ENCODE results near the gene LLGL1. TPM values are rescaled to one million over a fixed set of nuclear protein-coding genes. Genes with fewer than 3 reads are reported as not detected.

Gene LLGL1
- total and polyA plus RNA-seq, 2 donors (not counting 1 experiment from before 2014, with no cell fraction given) = 14.9 to 15.2 TPM

- no peaks in the 10 kb centered on the region for H3K27me3 ChIP-seq (replicated peaks in 1 of 4; ENCODE audit: control extremely low read depth in 1 of 4, control insufficient read depth in 3 of 4, insufficient read depth in 4 of 4, low read length in 3 of 4)
- peaks cover 0 to 33% of the 10 kb centered on the region in 2 experiments for H3K36me3 ChIP-seq (replicated peaks in 1 of 2; ENCODE audit: control extremely low read depth in 1 of 2, control insufficient read depth in 1 of 2, extremely low read depth in 1 of 2, insufficient read depth in 2 of 2, low read length in 1 of 2)
- H3K9ac ChIP-seq (ENCODE audit: low read length) = peak overlapping the region; percentile 91
- H2AFZ ChIP-seq (ENCODE audit: insufficient read depth, low read depth, low read length, poor library complexity, severe bottlenecking) = peak overlapping the region; percentile 95
- ATAC-seq (ENCODE audit: low read depth) = peak; percentile 32
- no peaks in the 10 kb centered on the region for H3K9me3 Mint-ChIP-seq (ENCODE audit: insufficient read depth)
- H3K4me3 ChIP-seq (ENCODE audit: control extremely low read depth in 1 of 5, extremely low read depth in 1 of 5, insufficient read depth in 1 of 5, low read depth in 2 of 5, low read length in 4 of 5) = peak overlapping the region; percentile 41 to 99 (median 93)
- POLR2A ChIA-PET = no interaction called here
- 0% methylated on average over 15 of the region's 16 CpGs for WGBS (ENCODE audit: insufficient coverage)
- peaks cover 45% of the 10 kb centered on the region for H4K20me1 ChIP-seq (ENCODE audit: control insufficient read depth, insufficient read depth, low read length, poor library complexity, severe bottlenecking)
- peaks cover 28 to 43% of the 10 kb centered on the region in 2 donors for H3K4me1 ChIP-seq (ENCODE audit: control insufficient read depth in 2 of 2, insufficient read depth in 2 of 2, low read length in 2 of 2)
- DNase-seq = peak; percentile 64
- intact Hi-C loops (cut with micrococcal nuclease) = loop anchor here (1.0 to 5.0 kb wide), 4 partner anchors 41 to 976 kb away; partner anchors contain the start of genes ALKBH5, COPS3 and SHMT1
- H3K4me2 ChIP-seq (replicated peaks; ENCODE audit: low read depth, low read length, poor library complexity, severe bottlenecking) = peak overlapping the region; percentile 92
- TF ChIP-seq CTCF (IDR thresholded peaks at IDR 0.05) (no peak), EZH2 (IDR thresholded peaks at IDR 0.05; ENCODE audit: borderline replicate concordance, insufficient read depth, low read depth, low read length, poor library complexity, severe bottlenecking) (no peak)
- H3K27ac ChIP-seq (ENCODE audit: low read length in 2 of 2) = peak overlapping the region; percentile 65 to 86
- peak overlapping the region; percentile 98 for H3K4me3 Mint-ChIP-seq
- CTCF ChIA-PET = interaction anchor here (0.6 kb wide), 1 partner anchor 14 kb away, joined by 3 read pairs; no protein-coding TSS in a partner anchor
- H3K4me1 Mint-ChIP-seq = peaks cover 31% of the 10 kb centered on the region
- H3K9me3 ChIP-seq (ENCODE audit: control extremely low read depth in 1 of 3, control insufficient read depth in 2 of 3, insufficient read depth in 1 of 3, low read length in 2 of 3) = no peaks in the 10 kb centered on the region
- no peaks in the 10 kb centered on the region for H3K27me3 Mint-ChIP-seq
- peak overlapping the region; percentile 92 for H3K27ac Mint-ChIP-seq
- H3K79me2 ChIP-seq (ENCODE audit: control insufficient read depth, insufficient read depth, low read length) = peaks cover 55% of the 10 kb centered on the region
Observed at GRCh38 chr17:18257982-18258355, 32.5 kb downstream of the LLGL1 start.

GRCh38 chr17:18258356-18259038 is 33.1 kb downstream of the LLGL1 start, which contains the start of gene FLII:
Gene FLII (minus strand): TSS chr17:18258738. CDS start chr17:18258690, 48 bp downstream.
- CTCF ChIA-PET = no interaction called here
- H3K4me3 ChIP-seq (ENCODE audit: control extremely low read depth in 1 of 5, extremely low read depth in 1 of 5, insufficient read depth in 1 of 5, low read depth in 2 of 5, low read length in 4 of 5) = peak within 1 kb of the TSS; percentile 41 to 99 (median 93)
- Mint-ChIP-seq H3K27me3 (no peaks in the 10 kb centered on the region), H3K27ac (peak within 1 kb of the TSS; percentile 92), H3K9me3 (ENCODE audit: insufficient read depth) (no peaks in the 10 kb centered on the region), H3K4me3 (peak within 1 kb of the TSS; percentile 98), H3K4me1 (peaks cover 31% of the 10 kb centered on the region)
- 2% methylated on average over 71 of the region's 71 CpGs for WGBS (ENCODE audit: insufficient coverage)
- H3K27me3 ChIP-seq (replicated peaks in 1 of 4; ENCODE audit: control extremely low read depth in 1 of 4, control insufficient read depth in 3 of 4, insufficient read depth in 4 of 4, low read length in 3 of 4) = no peaks in the 10 kb centered on the region
- POLR2A ChIA-PET = interaction anchor here (0.6 to 0.9 kb wide), 2 partner anchors 10 to 56 kb away, joined by 3 read pairs; partner anchors contain the start of genes SMCR8 and TOP3A
- DNase-seq (peak; percentile 71), ATAC-seq (ENCODE audit: low read depth) (peak; percentile 39)
- TF ChIP-seq CTCF (IDR thresholded peaks at IDR 0.05) (no peak), EZH2 (IDR thresholded peaks at IDR 0.05; ENCODE audit: borderline replicate concordance, insufficient read depth, low read depth, low read length, poor library complexity, severe bottlenecking) (no peak)
- H3K79me2 ChIP-seq (ENCODE audit: control insufficient read depth, insufficient read depth, low read length) = peaks cover 56% of the 10 kb centered on the region
- H3K4me1 ChIP-seq (ENCODE audit: control insufficient read depth in 2 of 2, insufficient read depth in 2 of 2, low read length in 2 of 2) = peaks cover 28 to 43% of the 10 kb centered on the region in 2 donors
- intact Hi-C loops (cut with micrococcal nuclease) = loop anchor here (1.0 to 5.0 kb wide), 4 partner anchors 42 to 976 kb away; partner anchors contain the start of genes ALKBH5, COPS3 and SHMT1
- no peaks in the 10 kb centered on the region for H3K9me3 ChIP-seq (ENCODE audit: control extremely low read depth in 1 of 3, control insufficient read depth in 2 of 3, insufficient read depth in 1 of 3, low read length in 2 of 3)
- H3K27ac ChIP-seq (ENCODE audit: low read length in 2 of 2) = peak within 1 kb of the TSS; percentile 76 to 86
- peak within 1 kb of the TSS; percentile 92 for H3K4me2 ChIP-seq (replicated peaks; ENCODE audit: low read depth, low read length, poor library complexity, severe bottlenecking)
- peaks cover 0 to 32% of the 10 kb centered on the region in 2 experiments for H3K36me3 ChIP-seq (replicated peaks in 1 of 2; ENCODE audit: control extremely low read depth in 1 of 2, control insufficient read depth in 1 of 2, extremely low read depth in 1 of 2, insufficient read depth in 2 of 2, low read length in 1 of 2)
- H2AFZ ChIP-seq (ENCODE audit: insufficient read depth, low read depth, low read length, poor library complexity, severe bottlenecking) = peak within 1 kb of the TSS; percentile 95
- peak within 1 kb of the TSS; percentile 91 for H3K9ac ChIP-seq (ENCODE audit: low read length)
- H4K20me1 ChIP-seq (ENCODE audit: control insufficient read depth, insufficient read depth, low read length, poor library complexity, severe bottlenecking) = peaks cover 45% of the 10 kb centered on the region

Data from B cell (primary cell).